ENCODE data around the gene FAM168B.
"Not testable (repeated sequence)": the region's sequence is repeated elsewhere in the genome, so short reads cannot be mapped to it uniquely, and the experiment has no call there.

The FAM168B gene

GRCh38 chr2:131093006-131093695 lies at the start of gene FAM168B:
Gene FAM168B, minus strand, starts transcription at chr2:131093460. Its CDS starts 10,814 bp downstream, at chr2:131082646.
- DNase-seq (ENCODE audit: low spot score): peak; percentile 85

- no peak for DNase-seq (ENCODE audit: low spot score)
Measured at GRCh38 chr2:131142849-131143248, 49.6 kb upstream of the FAM168B start.

GRCh38 chr2:131140581-131140980 lies 47.3 kb upstream of the FAM168B start:
- no peak for DNase-seq (ENCODE audit: low spot score)

- DNase-seq (ENCODE audit: low spot score): no peak
Measured at GRCh38 chr2:131132729-131133128, 39.5 kb upstream of the FAM168B start.

- no peak for DNase-seq (ENCODE audit: low spot score)
Measured at GRCh38 chr2:131130298-131130596, 37.0 kb upstream of the FAM168B start.

- DNase-seq (ENCODE audit: low spot score): no peak
Measured at GRCh38 chr2:131127981-131128380, 34.7 kb upstream of the FAM168B start.

- DNase-seq (ENCODE audit: low spot score): no peak
Measured at GRCh38 chr2:131127076-131127475, 33.8 kb upstream of the FAM168B start.

- no peak for DNase-seq (ENCODE audit: low spot score)
Measured at GRCh38 chr2:131126436-131126835, 33.2 kb upstream of the FAM168B start.

- no peak for DNase-seq (ENCODE audit: low spot score)
Measured at GRCh38 chr2:131125195-131125757, 32.0 kb upstream of the FAM168B start.

GRCh38 chr2:131123192-131123591 lies 29.9 kb upstream of the FAM168B start:
- no peak for DNase-seq (ENCODE audit: low spot score)

GRCh38 chr2:131122496-131122895 lies 29.2 kb upstream of the FAM168B start:
- DNase-seq (ENCODE audit: low spot score): no peak

GRCh38 chr2:131121464-131121863 lies 28.2 kb upstream of the FAM168B start:
- DNase-seq (ENCODE audit: low spot score): no peak

GRCh38 chr2:131120815-131121317 lies 27.6 kb upstream of the FAM168B start:
- no peak for DNase-seq (ENCODE audit: low spot score)

- DNase-seq (ENCODE audit: low spot score): no peak
Measured at GRCh38 chr2:131115752-131116151, 22.5 kb upstream of the FAM168B start.

- not testable (repeated sequence) for DNase-seq (ENCODE audit: low spot score)
Measured at GRCh38 chr2:131114950-131115349, 21.7 kb upstream of the FAM168B start.

- DNase-seq (ENCODE audit: low spot score): no peak
Measured at GRCh38 chr2:131113566-131114227, 20.4 kb upstream of the FAM168B start.

GRCh38 chr2:131112529-131112928 lies 19.3 kb upstream of the FAM168B start:
- DNase-seq (ENCODE audit: low spot score): no peak

- peak; percentile 56 for DNase-seq (ENCODE audit: low spot score)
Measured at GRCh38 chr2:131105950-131106801, 12.9 kb upstream of the FAM168B start.

- DNase-seq (ENCODE audit: low spot score): peak; percentile 80
Measured at GRCh38 chr2:131105156-131105949, 12.1 kb upstream of the FAM168B start, which contains the start of gene PLEKHB2. Gene PLEKHB2, plus strand, starts transcription at chr2:131105336. Its CDS starts 15,606 bp downstream, at chr2:131120942.

GRCh38 chr2:131104487-131105155 lies 11.4 kb upstream of the FAM168B start:
- peak; percentile 43 for DNase-seq (ENCODE audit: low spot score)

GRCh38 chr2:131103165-131103564 lies 9.9 kb upstream of the FAM168B start:
- DNase-seq (ENCODE audit: low spot score): no peak
